Measurements from ENCODE around the gene SPO11.

- TF ChIP-seq ZNF121 (CRISPR knock-in tag; conservative IDR thresholded peaks at IDR 0.05): no peak
- no peak for TF ChIP-seq CTCF (IDR thresholded peaks at IDR 0.05 in 2 of 3, conservative IDR thresholded peaks at IDR 0.05 in 1 of 3; ENCODE audit: insufficient read depth in 2 of 3, low read depth in 1 of 3, low read length in 3 of 3)
- TF ChIP-seq ZBTB7A (IDR thresholded peaks at IDR 0.05; ENCODE audit: borderline replicate concordance, control insufficient read depth, low read depth, low read length): no peak
- no peak for TF ChIP-seq XRCC3 (IDR thresholded peaks at IDR 0.05)
- TF ChIP-seq ZNF184 (CRISPR knock-in tag; IDR thresholded peaks at IDR 0.05): no peak
- no peak for TF ChIP-seq HNRNPLL (IDR thresholded peaks at IDR 0.05; ENCODE audit: low read depth, low read length, poor library complexity, severe bottlenecking)
- TF ChIP-seq ZEB2 (IDR thresholded peaks at IDR 0.05): no peak
- TF ChIP-seq HMG20B (CRISPR knock-in tag; IDR thresholded peaks at IDR 0.05): no peak
- TF ChIP-seq NCOA1 (IDR thresholded peaks at IDR 0.05; ENCODE audit: low read depth): no peak
- TF ChIP-seq MXI1 (IDR thresholded peaks at IDR 0.05; ENCODE audit: low read depth, low read length): no peak
- no peak for TF ChIP-seq SIN3A (IDR thresholded peaks at IDR 0.05; ENCODE audit: borderline replicate concordance in 2 of 2, control insufficient read depth in 1 of 2, low read depth in 2 of 2, low read length in 2 of 2)
- TF ChIP-seq ZNF639 (CRISPR knock-in tag; conservative IDR thresholded peaks at IDR 0.05 in 1 of 2, IDR thresholded peaks at IDR 0.05 in 1 of 2): no peak
- TF ChIP-seq ZNF274 (IDR thresholded peaks at IDR 0.05; ENCODE audit: borderline replicate concordance, low read depth, low read length): no peak
- no peak for TF ChIP-seq TARDBP (IDR thresholded peaks at IDR 0.05)
Observed at GRCh38 chr20:57317789-57318371, 11.7 kb upstream of the SPO11 start.
